22Rv1 (cell line): ENCODE data around the gene VPS35L.

Source experiments
- ZFX ChIP-seq: fragments of 450-650 bp; IDR thresholded peaks from 2 replicates; pipeline ENCODE4 v1.6.1; 2017; ENCODE audit warnings: antibody characterized with exemption, borderline replicate concordance
- TF ChIP-seq, protein P1 (sequence below): fragments of 450-650 bp; IDR thresholded peaks from 2 replicates; pipeline ENCODE4 v1.5.1; 2017; ENCODE audit warnings: mild to moderate bottlenecking

DNA sequence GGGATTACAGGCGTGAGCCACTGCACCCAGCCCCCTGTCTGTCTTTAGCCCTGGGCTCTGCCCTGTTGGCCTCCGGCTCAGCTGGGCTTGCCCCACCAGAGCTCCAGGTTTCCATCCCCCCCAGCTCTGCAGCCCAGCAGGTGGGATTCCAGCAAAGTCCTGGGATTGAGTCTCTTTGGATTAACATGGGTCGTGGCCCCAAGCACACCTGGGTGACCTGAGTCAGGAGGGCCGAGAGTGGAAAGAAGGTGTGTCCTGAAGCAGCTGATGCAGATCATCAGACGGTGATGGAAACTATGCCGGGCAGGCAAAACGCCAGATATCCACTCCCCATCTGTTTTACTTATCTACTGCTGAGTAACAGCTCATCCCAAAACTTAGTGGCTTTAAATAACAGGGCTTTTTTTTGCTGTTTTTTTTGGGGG is 90.1 kb downstream of the VPS35L start:
- TF ChIP-seq, protein P1, sequence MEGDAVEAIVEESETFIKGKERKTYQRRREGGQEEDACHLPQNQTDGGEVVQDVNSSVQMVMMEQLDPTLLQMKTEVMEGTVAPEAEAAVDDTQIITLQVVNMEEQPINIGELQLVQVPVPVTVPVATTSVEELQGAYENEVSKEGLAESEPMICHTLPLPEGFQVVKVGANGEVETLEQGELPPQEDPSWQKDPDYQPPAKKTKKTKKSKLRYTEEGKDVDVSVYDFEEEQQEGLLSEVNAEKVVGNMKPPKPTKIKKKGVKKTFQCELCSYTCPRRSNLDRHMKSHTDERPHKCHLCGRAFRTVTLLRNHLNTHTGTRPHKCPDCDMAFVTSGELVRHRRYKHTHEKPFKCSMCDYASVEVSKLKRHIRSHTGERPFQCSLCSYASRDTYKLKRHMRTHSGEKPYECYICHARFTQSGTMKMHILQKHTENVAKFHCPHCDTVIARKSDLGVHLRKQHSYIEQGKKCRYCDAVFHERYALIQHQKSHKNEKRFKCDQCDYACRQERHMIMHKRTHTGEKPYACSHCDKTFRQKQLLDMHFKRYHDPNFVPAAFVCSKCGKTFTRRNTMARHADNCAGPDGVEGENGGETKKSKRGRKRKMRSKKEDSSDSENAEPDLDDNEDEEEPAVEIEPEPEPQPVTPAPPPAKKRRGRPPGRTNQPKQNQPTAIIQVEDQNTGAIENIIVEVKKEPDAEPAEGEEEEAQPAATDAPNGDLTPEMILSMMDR, result no peak
- no peak for TF ChIP-seq ZFX
